IMR-90 (cell line): ENCODE data around the gene ACTR1A.

Experiments
- BHLHE40 ChIP-seq: fragments of 150-350 bp; IDR thresholded peaks from 2 replicates; pipeline ENCODE4 v1.6.1; 2016; ENCODE audit warnings: mild to moderate bottlenecking, low read depth, low read length
- CEBPB ChIP-seq: IDR thresholded peaks from 2 replicates; pipeline ENCODE4 v1.6.1; 2012; ENCODE audit warnings: low read depth, low read length, improper control_type of control experiment
- CHD1 ChIP-seq: IDR thresholded peaks from 2 replicates; pipeline ENCODE4 v1.6.1; 2012; ENCODE audit warnings: low read depth, low read length, improper control_type of control experiment
- FOS ChIP-seq: fragments of 150-350 bp; IDR thresholded peaks from 2 replicates; pipeline ENCODE4 v1.6.1; 2016; ENCODE audit warnings: low read depth, low read length
- MAFK ChIP-seq: IDR thresholded peaks from 2 replicates; pipeline ENCODE4 v1.6.1; 2012; ENCODE audit warnings: low read depth, low read length, improper control_type of control experiment
- MAZ ChIP-seq: IDR thresholded peaks from 2 replicates; pipeline ENCODE4 v1.6.1; 2012; ENCODE audit warnings: low read depth, mild to moderate bottlenecking, low read length, improper control_type of control experiment, moderate library complexity, borderline replicate concordance
- MXI1 ChIP-seq: IDR thresholded peaks from 2 replicates; pipeline ENCODE4 v1.6.1; 2012; ENCODE audit warnings: low read depth, mild to moderate bottlenecking, low read length, moderate library complexity, borderline replicate concordance
- POLR2A ChIP-seq: IDR thresholded peaks from 2 replicates; pipeline ENCODE4 v1.6.1; 2012; ENCODE audit warnings: mild to moderate bottlenecking, low read depth, low read length
- RAD21 ChIP-seq: IDR thresholded peaks from 2 replicates; pipeline ENCODE4 v1.6.1; 2012; ENCODE audit warnings: low read length, improper control_type of control experiment
- RFX5 ChIP-seq: IDR thresholded peaks from 2 replicates; pipeline ENCODE4 v1.8.0; 2012; ENCODE audit warnings: low read depth, mild to moderate bottlenecking, low read length, moderate library complexity
- SMC3 ChIP-seq: fragments of 150-350 bp; IDR thresholded peaks from 2 replicates; pipeline ENCODE4 v1.6.1; 2016; ENCODE audit warnings: low read depth, mild to moderate bottlenecking, antibody characterized with exemption, low read length, moderate library complexity
- TF ChIP-seq, protein P1 (sequence below): conservative IDR thresholded peaks from 2 replicates; pipeline ENCODE4 v1.5.1; 2012; ENCODE audit warnings: mild to moderate bottlenecking, low read depth, low read length, improper control_type of control experiment
- TF ChIP-seq, protein P2 (sequence below): fragments of 150-350 bp; IDR thresholded peaks from 2 replicates; pipeline ENCODE4 v1.6.1; 2017; ENCODE audit warnings: mild to moderate bottlenecking, antibody characterized with exemption, low read length, low read depth

GRCh38 chr10:102550636-102551210 is 48.2 kb upstream of the ACTR1A start:
- TF ChIP-seq, protein P1, sequence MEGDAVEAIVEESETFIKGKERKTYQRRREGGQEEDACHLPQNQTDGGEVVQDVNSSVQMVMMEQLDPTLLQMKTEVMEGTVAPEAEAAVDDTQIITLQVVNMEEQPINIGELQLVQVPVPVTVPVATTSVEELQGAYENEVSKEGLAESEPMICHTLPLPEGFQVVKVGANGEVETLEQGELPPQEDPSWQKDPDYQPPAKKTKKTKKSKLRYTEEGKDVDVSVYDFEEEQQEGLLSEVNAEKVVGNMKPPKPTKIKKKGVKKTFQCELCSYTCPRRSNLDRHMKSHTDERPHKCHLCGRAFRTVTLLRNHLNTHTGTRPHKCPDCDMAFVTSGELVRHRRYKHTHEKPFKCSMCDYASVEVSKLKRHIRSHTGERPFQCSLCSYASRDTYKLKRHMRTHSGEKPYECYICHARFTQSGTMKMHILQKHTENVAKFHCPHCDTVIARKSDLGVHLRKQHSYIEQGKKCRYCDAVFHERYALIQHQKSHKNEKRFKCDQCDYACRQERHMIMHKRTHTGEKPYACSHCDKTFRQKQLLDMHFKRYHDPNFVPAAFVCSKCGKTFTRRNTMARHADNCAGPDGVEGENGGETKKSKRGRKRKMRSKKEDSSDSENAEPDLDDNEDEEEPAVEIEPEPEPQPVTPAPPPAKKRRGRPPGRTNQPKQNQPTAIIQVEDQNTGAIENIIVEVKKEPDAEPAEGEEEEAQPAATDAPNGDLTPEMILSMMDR = no peak
- no peak for TF ChIP-seq POLR2A
- TF ChIP-seq MAZ = no peak
- no peak for TF ChIP-seq MXI1
- TF ChIP-seq RFX5 = no peak
- TF ChIP-seq CEBPB = no peak
- TF ChIP-seq FOS = no peak
- TF ChIP-seq, protein P2, sequence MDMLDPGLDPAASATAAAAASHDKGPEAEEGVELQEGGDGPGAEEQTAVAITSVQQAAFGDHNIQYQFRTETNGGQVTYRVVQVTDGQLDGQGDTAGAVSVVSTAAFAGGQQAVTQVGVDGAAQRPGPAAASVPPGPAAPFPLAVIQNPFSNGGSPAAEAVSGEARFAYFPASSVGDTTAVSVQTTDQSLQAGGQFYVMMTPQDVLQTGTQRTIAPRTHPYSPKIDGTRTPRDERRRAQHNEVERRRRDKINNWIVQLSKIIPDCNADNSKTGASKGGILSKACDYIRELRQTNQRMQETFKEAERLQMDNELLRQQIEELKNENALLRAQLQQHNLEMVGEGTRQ = no peak
- no peak for TF ChIP-seq MAFK
- no peak for TF ChIP-seq RAD21
- TF ChIP-seq CHD1 = no peak
- TF ChIP-seq SMC3 = no peak
- TF ChIP-seq BHLHE40 = no peak
